ENCODE measurements around the gene HHAT.

- TF ChIP-seq CTCF (IDR thresholded peaks at IDR 0.05) (no peak), EP300 (IDR thresholded peaks at IDR 0.05) (no peak)
Observed at GRCh38 chr1:210394281-210394821, 65.6 kb downstream of the HHAT start.
